HEK293 (cell line): ENCODE measurements around the gene MAGI2.

Experiments used
- CTCF ChIA-PET: fragments of 350-600 bp; formaldehyde crosslinking; extraction: SDS; loops from one replicate; lab custom pipeline; 2021; ENCODE audit warnings: antibody characterized with exemption; lab: Yijun Ruan, JAX
- POLR2A ChIA-PET: fragments of 300-600 bp; formaldehyde crosslinking; extraction: SDS; loops from one replicate; lab custom pipeline; 2020; ENCODE audit warnings: antibody characterized with exemption, inconsistent platforms; lab: Yijun Ruan, JAX
- H3K27ac ChIP-seq: fragments of 200-500 bp; sonication (Bioruptor generic); 2 replicates; pipeline ENCODE4 v1.5.1; 2014; ENCODE audit warnings: low read depth, low read length, control low read depth, inconsistent platforms; ENCODE audit errors: extremely low read depth
- H3K36me3 ChIP-seq, 2 experiments: fragments of 200-500 bp in 1 of 2; sonication (Bioruptor generic) in 1 of 2; 1 replicate in 1 of 2; 2 replicates in 1 of 2; pipeline ENCODE4 v1.5.1; 2014 to 2017; ENCODE audit warnings: inconsistent platforms in 2 of 2, low read length in 2 of 2; ENCODE audit not compliant: control insufficient read depth in 2 of 2, insufficient read depth in 1 of 2
- H3K4me1 ChIP-seq: fragments of 200-500 bp; sonication (Bioruptor generic); 2 replicates; pipeline ENCODE4 v1.5.1; 2014; ENCODE audit warnings: mild to moderate bottlenecking, low read length, inconsistent platforms; ENCODE audit not compliant: control insufficient read depth, insufficient read depth
- H3K4me3 ChIP-seq: 2 replicates; pipeline ENCODE4 v1.5.1; 2011; ENCODE audit warnings: low read depth, mild to moderate bottlenecking, control low read depth, low read length, moderate library complexity
- H3K9me3 ChIP-seq: fragments of 200-500 bp; sonication (Bioruptor generic); 2 replicates; pipeline ENCODE4 v1.5.1; 2014; ENCODE audit warnings: low read depth, low read length, inconsistent platforms; ENCODE audit not compliant: control insufficient read depth, insufficient read depth
- FEZF1 ChIP-seq: fragments of 450-650 bp; formaldehyde crosslinking; IDR thresholded peaks from 2 replicates; pipeline ENCODE4 v1.5.1; 2016; ENCODE audit warnings: missing biosample characterization, missing genetic modification characterization
- GLIS1 ChIP-seq: fragments of 450-650 bp; formaldehyde crosslinking; IDR thresholded peaks from 2 replicates; pipeline ENCODE4 v1.5.1; 2016; ENCODE audit warnings: missing biosample characterization, missing genetic modification characterization
- MEIS1 ChIP-seq: sonication (generic); formaldehyde crosslinking; IDR thresholded peaks from 2 replicates; pipeline ENCODE4 v1.8.1; 2022; ENCODE audit warnings: missing genetic modification reagents, mild to moderate bottlenecking, borderline replicate concordance
- OSR2 ChIP-seq: fragments of 450-650 bp; formaldehyde crosslinking; IDR thresholded peaks from 2 replicates; pipeline ENCODE4 v1.5.1; 2016; ENCODE audit warnings: missing biosample characterization, missing genetic modification characterization
- ZBTB20 ChIP-seq: fragments of 450-650 bp; formaldehyde crosslinking; IDR thresholded peaks from 2 replicates; pipeline ENCODE4 v1.5.1; 2016; ENCODE audit warnings: missing biosample characterization, missing genetic modification characterization
- ZBTB26 ChIP-seq: fragments of 450-650 bp; formaldehyde crosslinking; optimal IDR thresholded peaks from 2 replicates; pipeline ENCODE3; 2016; ENCODE audit warnings: missing biosample characterization, mild to moderate bottlenecking, missing genetic modification characterization
- ZBTB7A ChIP-seq: fragments of 450-650 bp; formaldehyde crosslinking; IDR thresholded peaks from 2 replicates; pipeline ENCODE4 v1.5.1; 2016; ENCODE audit warnings: low read depth, missing biosample characterization, missing genetic modification characterization
- ZFP41 ChIP-seq: fragments of 450-650 bp; formaldehyde crosslinking; IDR thresholded peaks from 2 replicates; pipeline ENCODE4 v1.5.1; 2016; ENCODE audit warnings: missing biosample characterization, missing genetic modification characterization, borderline replicate concordance
- ZNF112 ChIP-seq: fragments of 450-650 bp; formaldehyde crosslinking; IDR thresholded peaks from 2 replicates; pipeline ENCODE4 v1.5.0; 2017; ENCODE audit warnings: missing biosample characterization, missing genetic modification characterization
- ZNF114 ChIP-seq: fragments of 450-650 bp; formaldehyde crosslinking; IDR thresholded peaks from 2 replicates; pipeline ENCODE4 v1.5.0; 2017; ENCODE audit warnings: missing biosample characterization, missing genetic modification characterization
- ZNF155 ChIP-seq: fragments of 450-650 bp; formaldehyde crosslinking; IDR thresholded peaks from 2 replicates; pipeline ENCODE4 v1.5.1; 2016; ENCODE audit warnings: missing biosample characterization, missing genetic modification characterization
- ZNF174 ChIP-seq: fragments of 450-650 bp; formaldehyde crosslinking; IDR thresholded peaks from 2 replicates; pipeline ENCODE4 v1.5.0; 2017; ENCODE audit warnings: missing biosample characterization, mild to moderate bottlenecking, missing genetic modification characterization
- ZNF341 ChIP-seq: fragments of 450-650 bp; formaldehyde crosslinking; IDR thresholded peaks from 2 replicates; pipeline ENCODE4; 2016; ENCODE audit warnings: low read depth, missing biosample characterization, missing genetic modification characterization
- ZNF426 ChIP-seq: fragments of 450-650 bp; formaldehyde crosslinking; IDR thresholded peaks from 2 replicates; pipeline ENCODE4 v1.5.1; 2017; ENCODE audit warnings: missing biosample characterization, missing genetic modification characterization, mild to moderate bottlenecking, inconsistent platforms, moderate library complexity
- ZNF473 ChIP-seq: fragments of 450-650 bp; formaldehyde crosslinking; IDR thresholded peaks from 2 replicates; pipeline ENCODE4 v1.5.1; 2017; ENCODE audit warnings: missing biosample characterization, missing genetic modification characterization
- ZNF521 ChIP-seq: fragments of 450-650 bp; formaldehyde crosslinking; IDR thresholded peaks from 2 replicates; pipeline ENCODE4 v1.5.1; 2017; ENCODE audit warnings: missing biosample characterization, mild to moderate bottlenecking, missing genetic modification characterization
- ZNF529 ChIP-seq: fragments of 450-650 bp; formaldehyde crosslinking; IDR thresholded peaks from 2 replicates; pipeline ENCODE4 v1.5.1; 2017; ENCODE audit warnings: missing genetic modification characterization, missing biosample characterization; ENCODE audit not compliant: insufficient replicate concordance
- ZNF530 ChIP-seq: fragments of 450-650 bp; formaldehyde crosslinking; IDR thresholded peaks from 2 replicates; pipeline ENCODE4 v1.5.1; 2016; ENCODE audit warnings: low read depth, missing biosample characterization, missing genetic modification characterization
- ZNF660 ChIP-seq: fragments of 450-650 bp; IDR thresholded peaks from 2 replicates; pipeline ENCODE4 v1.5.1; 2018; ENCODE audit warnings: missing biosample characterization, mild to moderate bottlenecking, missing genetic modification characterization
- ZNF76 ChIP-seq: fragments of 450-650 bp; formaldehyde crosslinking; IDR thresholded peaks from 2 replicates; pipeline ENCODE4; 2016; ENCODE audit warnings: low read depth, missing biosample characterization, missing genetic modification characterization, borderline replicate concordance
- ZNF792 ChIP-seq: fragments of 450-650 bp; formaldehyde crosslinking; IDR thresholded peaks from 2 replicates; pipeline ENCODE4 v1.5.1; 2016; ENCODE audit warnings: missing biosample characterization, missing genetic modification characterization
- ZSCAN5A ChIP-seq: fragments of 450-650 bp; formaldehyde crosslinking; IDR thresholded peaks from 2 replicates; pipeline ENCODE4 v1.5.1; 2016; ENCODE audit warnings: missing biosample characterization, missing genetic modification characterization
- TF ChIP-seq, protein P1 (sequence below): fragments of 450-650 bp; formaldehyde crosslinking; IDR thresholded peaks from 2 replicates; pipeline ENCODE4 v1.5.1; 2017; ENCODE audit warnings: missing biosample characterization, missing genetic modification characterization
- TF ChIP-seq, protein P2 (sequence below): fragments of 450-650 bp; formaldehyde crosslinking; IDR thresholded peaks from 2 replicates; pipeline ENCODE4 v1.5.1; 2017; ENCODE audit warnings: missing biosample characterization, mild to moderate bottlenecking, missing genetic modification characterization, moderate library complexity
- TF ChIP-seq, protein P3 (sequence below): sonication (generic); formaldehyde crosslinking; IDR thresholded peaks from 2 replicates; pipeline ENCODE4 v1.8.1; 2022; ENCODE audit warnings: mild to moderate bottlenecking, moderate library complexity, missing genetic modification reagents

MAGI2 gene

GRCh38 chr7:78055001-78055573 lies 1398.4 kb downstream of the MAGI2 start:
- H3K4me3 ChIP-seq = no peak overlapping the region
- H3K27ac ChIP-seq = no peak overlapping the region
- POLR2A ChIA-PET = no interaction called here
- CTCF ChIA-PET = interaction anchor here (1.3 kb wide), 1 partner anchor 9 kb away, joined by 7 read pairs; no protein-coding TSS in a partner anchor
- no peaks in the 10 kb centered on the region for H3K9me3 ChIP-seq
- no peaks in the 10 kb centered on the region for H3K36me3 ChIP-seq
- TF ChIP-seq ZNF792 = no peak
- TF ChIP-seq ZNF114 = no peak
- peak; percentile 36; the same call in 1 of the 2 replicates for TF ChIP-seq FEZF1 (tag by site-specific recombination)
- no peak for TF ChIP-seq ZNF112 (tag by site-specific recombination)
- no peak for TF ChIP-seq ZNF426 (tag by site-specific recombination)
- TF ChIP-seq ZNF529 (tag by site-specific recombination) = no peak
- no peak for TF ChIP-seq ZNF76 (tag by site-specific recombination)
- TF ChIP-seq ZNF530 (tag by site-specific recombination) = no peak
- TF ChIP-seq OSR2 (tag by site-specific recombination) = peak; percentile 28; the same call in 1 of the 2 replicates
- no peak for TF ChIP-seq ZBTB26
- TF ChIP-seq ZBTB20 (tag by site-specific recombination) = peak; percentile 16; the same call in 1 of the 2 replicates
- peaks cover 4% of the 10 kb centered on the region; the same call in 1 of the 2 replicates for H3K4me1 ChIP-seq

GRCh38 chr7:78052112-78052511 lies 1401.4 kb downstream of the MAGI2 start:
- TF ChIP-seq ZFP41 (tag by site-specific recombination) (no peak), ZNF521 (tag by site-specific recombination) (no peak), GLIS1 (tag by site-specific recombination) (no peak)
- TF ChIP-seq, protein P1, sequence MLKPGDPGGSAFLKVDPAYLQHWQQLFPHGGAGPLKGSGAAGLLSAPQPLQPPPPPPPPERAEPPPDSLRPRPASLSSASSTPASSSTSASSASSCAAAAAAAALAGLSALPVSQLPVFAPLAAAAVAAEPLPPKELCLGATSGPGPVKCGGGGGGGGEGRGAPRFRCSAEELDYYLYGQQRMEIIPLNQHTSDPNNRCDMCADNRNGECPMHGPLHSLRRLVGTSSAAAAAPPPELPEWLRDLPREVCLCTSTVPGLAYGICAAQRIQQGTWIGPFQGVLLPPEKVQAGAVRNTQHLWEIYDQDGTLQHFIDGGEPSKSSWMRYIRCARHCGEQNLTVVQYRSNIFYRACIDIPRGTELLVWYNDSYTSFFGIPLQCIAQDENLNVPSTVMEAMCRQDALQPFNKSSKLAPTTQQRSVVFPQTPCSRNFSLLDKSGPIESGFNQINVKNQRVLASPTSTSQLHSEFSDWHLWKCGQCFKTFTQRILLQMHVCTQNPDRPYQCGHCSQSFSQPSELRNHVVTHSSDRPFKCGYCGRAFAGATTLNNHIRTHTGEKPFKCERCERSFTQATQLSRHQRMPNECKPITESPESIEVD (tag by site-specific recombination) = no peak
- TF ChIP-seq, protein P2, sequence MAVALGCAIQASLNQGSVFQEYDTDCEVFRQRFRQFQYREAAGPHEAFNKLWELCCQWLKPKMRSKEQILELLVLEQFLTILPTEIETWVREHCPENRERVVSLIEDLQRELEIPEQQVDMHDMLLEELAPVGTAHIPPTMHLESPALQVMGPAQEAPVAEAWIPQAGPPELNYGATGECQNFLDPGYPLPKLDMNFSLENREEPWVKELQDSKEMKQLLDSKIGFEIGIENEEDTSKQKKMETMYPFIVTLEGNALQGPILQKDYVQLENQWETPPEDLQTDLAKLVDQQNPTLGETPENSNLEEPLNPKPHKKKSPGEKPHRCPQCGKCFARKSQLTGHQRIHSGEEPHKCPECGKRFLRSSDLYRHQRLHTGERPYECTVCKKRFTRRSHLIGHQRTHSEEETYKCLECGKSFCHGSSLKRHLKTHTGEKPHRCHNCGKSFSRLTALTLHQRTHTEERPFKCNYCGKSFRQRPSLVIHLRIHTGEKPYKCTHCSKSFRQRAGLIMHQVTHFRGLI = 0 out of 2 replicates have a peak, but pooled peaks have one; percentile 34
- H3K36me3 ChIP-seq = no peaks in the 10 kb centered on the region
- CTCF ChIA-PET = interaction anchor here (0.6 to 2.8 kb wide), 3 partner anchors 9 to 346 kb away, joined by 3 to 13 read pairs (median 3); no protein-coding TSS in a partner anchor
- POLR2A ChIA-PET = interaction anchor here (0.6 kb wide), 1 partner anchor 72 kb away, joined by 4 read pairs; no protein-coding TSS in a partner anchor
- H3K4me3 ChIP-seq = no peak overlapping the region
- H3K4me1 ChIP-seq = 0 out of 2 replicates have a peak, but pooled peaks cover 4% of the 10 kb centered on the region
- no peaks in the 10 kb centered on the region for H3K9me3 ChIP-seq
- H3K27ac ChIP-seq = no peak overlapping the region

GRCh38 chr7:78047800-78048199 lies 1405.7 kb downstream of the MAGI2 start:
- no peak overlapping the region for H3K4me3 ChIP-seq
- TF ChIP-seq ZNF174 (tag by site-specific recombination) = no peak
- TF ChIP-seq, protein P3, sequence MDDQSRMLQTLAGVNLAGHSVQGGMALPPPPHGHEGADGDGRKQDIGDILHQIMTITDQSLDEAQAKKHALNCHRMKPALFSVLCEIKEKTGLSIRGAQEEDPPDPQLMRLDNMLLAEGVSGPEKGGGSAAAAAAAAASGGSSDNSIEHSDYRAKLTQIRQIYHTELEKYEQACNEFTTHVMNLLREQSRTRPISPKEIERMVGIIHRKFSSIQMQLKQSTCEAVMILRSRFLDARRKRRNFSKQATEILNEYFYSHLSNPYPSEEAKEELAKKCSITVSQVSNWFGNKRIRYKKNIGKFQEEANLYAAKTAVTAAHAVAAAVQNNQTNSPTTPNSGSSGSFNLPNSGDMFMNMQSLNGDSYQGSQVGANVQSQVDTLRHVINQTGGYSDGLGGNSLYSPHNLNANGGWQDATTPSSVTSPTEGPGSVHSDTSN (CRISPR knock-in tag) = no peak
- no peak for TF ChIP-seq ZSCAN5A (tag by site-specific recombination)
- TF ChIP-seq MEIS1 = no peak
- TF ChIP-seq ZBTB7A (tag by site-specific recombination) = no peak
- no peak for TF ChIP-seq ZNF341 (tag by site-specific recombination)
- TF ChIP-seq ZNF473 (tag by site-specific recombination) = no peak
- no peak for TF ChIP-seq ZNF660 (tag by site-specific recombination)
- no peak for TF ChIP-seq ZNF155 (tag by site-specific recombination)
- no peaks in the 10 kb centered on the region for H3K9me3 ChIP-seq
- H3K27ac ChIP-seq = no peak overlapping the region
- CTCF ChIA-PET = no interaction called here
- H3K36me3 ChIP-seq = no peaks in the 10 kb centered on the region
- no peaks in the 10 kb centered on the region for H3K4me1 ChIP-seq
- POLR2A ChIA-PET = no interaction called here
